RPMI7951 (cell line): ENCODE measurements around the gene TSPAN32. TPM values are rescaled to one million over a fixed set of nuclear protein-coding genes. Genes with fewer than 3 reads are reported as not detected.

Source experiments
- DNase-seq: peaks from one replicate; pipeline ENCODE4 v3.0.0-alpha.2; 2012; ENCODE audit warnings: low read depth
- total RNA-seq: library from RNA; depleted of rRNA; stranded (reverse); fragments of >200 nt; shearing (Covaris generic); gene quantifications from 2 replicates; pipeline ENCODE4 v1.2.3, GENCODE V29; 2014; rRNA removed

TSPAN32 gene
- total RNA-seq: 0.72 and 2.7 TPM in 2 replicates

DNA sequence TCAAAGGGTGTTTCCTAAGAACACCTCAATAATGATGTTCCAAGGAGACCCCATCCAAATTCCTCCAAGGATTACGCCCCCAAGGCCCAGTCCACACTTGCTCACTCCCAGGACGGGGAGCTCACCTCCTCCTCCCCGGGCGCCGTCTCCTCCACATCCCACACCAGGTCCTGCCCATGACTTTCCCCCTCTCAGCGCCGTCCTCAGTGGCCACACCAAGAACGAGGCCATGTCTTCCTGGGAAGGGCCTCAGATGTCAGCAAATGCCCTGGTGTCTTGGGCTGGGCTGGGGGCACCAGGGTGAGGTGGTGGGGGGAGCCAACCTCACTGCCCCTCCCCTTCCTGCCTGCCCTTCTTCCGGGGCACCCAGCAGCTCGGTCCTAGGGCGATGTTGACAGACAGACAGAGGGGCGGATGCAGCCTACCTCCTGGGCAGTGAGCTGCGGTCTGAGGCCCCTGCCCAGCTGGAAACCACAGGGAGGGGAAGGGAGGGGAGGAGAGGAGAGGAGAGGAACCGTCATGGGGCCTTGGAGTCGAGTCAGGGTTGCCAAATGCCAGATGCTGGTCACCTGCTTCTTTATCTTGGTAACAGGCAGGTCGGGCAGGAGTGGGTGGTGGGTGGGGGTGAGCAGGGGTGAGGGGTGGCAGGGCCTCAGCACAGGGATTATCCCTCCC lies at the start of gene TSPAN32, which contains the start of gene C11orf21:
Gene TSPAN32 (plus strand): TSS at position 383 of the 675 bp plus-strand sequence. CDS start 137 bp downstream, at position 520.
Gene C11orf21 (minus strand): TSS at position 288 of the 675 bp plus-strand sequence. CDS start 110 bp downstream, at position 178.
- peak; percentile 83 for DNase-seq

DNA sequence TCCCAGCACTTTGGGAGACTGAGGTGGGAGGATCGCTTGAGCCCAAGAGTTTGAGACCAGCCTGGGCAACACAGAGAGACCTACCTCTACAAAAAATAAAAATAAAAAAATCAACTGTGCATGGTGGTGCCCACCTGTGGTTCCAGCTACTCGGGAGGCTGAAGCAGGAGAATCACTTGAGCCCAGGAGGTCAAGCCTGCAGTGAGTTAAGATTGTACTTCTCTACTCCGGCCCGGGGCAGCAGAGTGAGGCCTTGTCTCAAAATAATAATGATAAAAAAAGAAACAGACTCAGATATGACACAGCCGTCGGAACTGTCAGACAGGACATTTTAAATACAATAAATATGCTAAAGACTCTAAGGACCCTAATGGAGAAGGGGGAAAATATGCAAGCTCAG lies 49.8 kb upstream of the TSPAN32 start:
- no peak for DNase-seq

GRCh38 chr11:2256293-2256913 lies 45.4 kb upstream of the TSPAN32 start:
- DNase-seq: no peak

- no peak for DNase-seq
Observed at GRCh38 chr11:2256951-2257700, 44.7 kb upstream of the TSPAN32 start.

GRCh38 chr11:2258501-2259465 lies 43.0 kb upstream of the TSPAN32 start:
- no peak for DNase-seq

DNA sequence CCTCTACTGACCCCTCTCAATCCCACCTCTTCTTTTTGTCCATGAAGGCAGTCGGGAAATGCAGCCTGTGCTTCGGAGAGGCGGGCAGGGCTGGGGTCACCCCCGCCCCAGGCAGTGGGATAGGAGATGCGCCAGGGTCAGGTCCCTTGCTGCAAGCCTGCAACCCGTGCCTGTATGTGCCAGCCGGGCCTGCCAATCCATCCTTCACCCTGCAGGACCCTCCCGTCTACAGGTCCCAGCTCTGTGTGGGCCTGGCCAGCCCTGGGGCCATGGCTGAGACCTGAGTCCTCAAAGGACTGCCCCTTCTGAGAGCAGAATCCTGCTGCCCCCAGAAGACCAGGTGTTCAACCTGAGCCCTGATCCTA lies 42.4 kb upstream of the TSPAN32 start:
- no peak for DNase-seq

- no peak for DNase-seq
Observed at GRCh38 chr11:2259897-2260451, 41.8 kb upstream of the TSPAN32 start.

DNA sequence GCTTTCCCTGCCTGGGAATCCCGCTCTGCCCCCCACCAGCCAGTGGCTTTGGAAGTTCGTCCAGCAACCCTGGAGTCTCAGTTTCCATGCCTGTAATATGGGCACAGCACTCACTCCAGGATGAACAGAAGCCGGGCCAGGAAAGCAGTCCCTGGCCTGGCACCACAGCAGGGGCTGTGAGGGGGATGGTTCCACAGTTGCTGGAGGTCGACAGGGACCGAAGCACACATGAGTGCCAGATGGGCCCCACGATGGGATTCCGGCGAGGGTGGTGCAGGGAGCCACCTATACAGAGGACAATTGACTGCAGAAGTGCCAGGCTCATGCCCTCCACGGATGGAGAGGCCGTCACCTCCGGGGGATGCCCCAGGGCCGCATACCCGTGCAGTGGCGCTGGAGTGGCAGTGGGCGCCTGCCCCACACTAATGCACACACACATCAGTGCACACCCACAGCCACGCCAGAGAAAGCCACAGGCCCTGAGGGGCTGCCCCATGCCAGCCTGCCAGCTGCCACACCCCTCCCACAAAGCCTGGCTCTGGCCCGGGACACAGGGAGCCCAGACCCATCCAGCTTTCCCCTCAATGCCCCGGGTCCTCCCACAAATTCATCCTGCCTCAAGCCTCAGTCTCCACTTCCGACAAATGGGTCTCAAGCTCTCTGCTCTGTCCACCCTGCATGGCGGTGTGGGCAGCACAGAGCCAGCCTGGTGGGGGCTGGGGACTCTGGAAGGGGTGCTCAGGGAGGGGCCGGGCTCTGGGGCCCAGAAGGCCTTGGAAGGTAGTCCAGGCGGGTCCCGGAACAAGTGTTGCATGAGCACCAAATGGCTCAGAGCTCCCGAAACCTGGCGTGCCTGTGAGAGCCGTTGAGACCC lies 41.1 kb upstream of the TSPAN32 start:
- DNase-seq: no peak

DNA sequence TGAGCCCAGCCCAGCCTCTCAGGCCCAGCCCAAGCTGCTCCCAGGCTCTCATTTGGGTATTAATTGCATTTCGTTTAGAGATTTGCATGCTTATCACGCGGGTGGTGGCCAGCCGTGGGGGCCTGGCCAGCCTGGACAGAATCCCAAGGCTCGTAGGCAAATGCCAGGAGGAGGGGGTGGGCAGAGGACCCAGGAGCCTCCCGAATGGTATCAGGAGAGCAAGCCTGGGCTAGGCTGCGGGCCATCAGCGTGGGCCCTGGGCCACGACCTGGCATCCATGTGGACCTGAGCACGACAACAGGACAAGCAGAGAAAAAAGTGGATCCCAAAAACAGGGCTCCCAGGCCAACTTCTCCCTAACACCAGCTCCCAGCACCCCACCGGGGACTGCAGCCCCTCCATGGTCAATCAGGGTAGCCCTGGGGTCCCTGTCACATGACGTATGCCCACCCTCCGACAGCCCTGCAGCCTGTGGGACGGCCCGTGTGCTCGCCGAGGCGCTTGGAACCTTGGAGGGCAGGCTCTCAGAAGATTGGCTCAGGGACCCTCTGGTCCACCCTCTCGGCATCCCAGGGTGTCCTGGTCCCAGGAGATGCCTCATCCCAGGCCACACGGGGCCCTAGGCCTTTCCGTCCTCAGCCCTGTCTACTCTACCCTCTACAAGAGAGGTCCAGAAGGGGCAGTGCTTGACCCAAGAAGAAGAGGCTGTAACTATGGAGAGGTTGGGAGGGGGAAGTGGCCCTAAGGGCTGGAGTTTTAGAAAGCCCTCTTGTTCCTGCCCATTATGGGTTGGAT lies 40.2 kb upstream of the TSPAN32 start:
- no peak for DNase-seq

- no peak for DNase-seq
Observed at GRCh38 chr11:2262301-2263070, 39.3 kb upstream of the TSPAN32 start.

GRCh38 chr11:2263071-2263565 lies 38.7 kb upstream of the TSPAN32 start:
- no peak for DNase-seq

GRCh38 chr11:2263724-2264360 lies 38.0 kb upstream of the TSPAN32 start:
- DNase-seq: no peak

DNA sequence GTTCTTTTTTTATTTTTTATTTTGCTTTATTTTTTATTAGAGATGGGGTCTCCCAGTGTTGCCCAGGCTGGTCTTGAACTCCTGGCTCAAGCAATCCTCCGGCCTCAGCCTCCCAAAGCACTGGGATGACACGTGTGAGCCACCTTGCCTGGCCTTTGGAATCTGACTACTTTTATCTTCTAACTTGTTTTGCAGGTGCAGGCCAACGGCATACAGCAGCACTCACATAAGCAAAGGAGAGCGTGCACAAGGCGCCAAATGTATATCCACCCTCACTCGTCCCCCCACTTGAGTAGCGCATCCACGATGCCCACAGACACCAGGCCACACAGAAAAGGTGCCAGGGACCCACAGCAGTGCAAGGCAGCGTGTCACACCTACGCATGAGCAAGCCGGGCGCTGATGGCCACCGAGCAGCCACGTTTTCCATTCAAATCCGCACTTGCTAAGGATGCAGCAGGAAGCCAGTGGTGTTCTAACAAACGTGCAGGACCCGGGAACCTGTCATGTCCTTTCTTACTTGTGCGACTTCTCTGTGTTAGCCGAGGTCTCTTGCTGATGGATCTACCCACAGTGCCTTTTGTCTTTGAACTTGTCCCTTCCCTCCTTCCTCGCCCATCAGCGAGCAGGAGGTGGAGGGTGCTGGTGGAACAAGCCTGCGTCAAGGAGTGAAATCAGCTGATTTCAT lies 37.3 kb upstream of the TSPAN32 start:
- DNase-seq: no peak

DNA sequence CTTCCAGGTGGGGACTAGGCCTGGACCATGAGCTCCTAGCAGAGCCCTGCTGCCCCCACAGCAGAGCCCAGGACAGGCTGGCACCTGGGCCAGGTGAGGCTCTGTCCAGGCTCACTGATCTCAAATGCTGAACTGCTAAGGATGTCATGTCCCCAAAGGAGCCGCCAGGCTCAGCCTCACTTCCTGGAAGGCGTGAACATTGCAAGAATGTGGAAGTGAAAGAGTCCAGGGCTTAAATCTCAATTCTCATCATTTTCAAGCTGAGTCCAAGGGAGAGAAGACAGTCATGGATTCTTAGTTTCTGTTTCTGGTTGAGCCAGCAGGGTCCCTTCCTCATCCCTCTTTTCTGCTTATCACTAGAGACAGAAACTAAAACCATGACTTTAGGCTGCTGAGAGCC lies 36.4 kb upstream of the TSPAN32 start:
- DNase-seq: no peak

- DNase-seq: no peak
Observed at GRCh38 chr11:2265854-2266585, 35.8 kb upstream of the TSPAN32 start.

DNA sequence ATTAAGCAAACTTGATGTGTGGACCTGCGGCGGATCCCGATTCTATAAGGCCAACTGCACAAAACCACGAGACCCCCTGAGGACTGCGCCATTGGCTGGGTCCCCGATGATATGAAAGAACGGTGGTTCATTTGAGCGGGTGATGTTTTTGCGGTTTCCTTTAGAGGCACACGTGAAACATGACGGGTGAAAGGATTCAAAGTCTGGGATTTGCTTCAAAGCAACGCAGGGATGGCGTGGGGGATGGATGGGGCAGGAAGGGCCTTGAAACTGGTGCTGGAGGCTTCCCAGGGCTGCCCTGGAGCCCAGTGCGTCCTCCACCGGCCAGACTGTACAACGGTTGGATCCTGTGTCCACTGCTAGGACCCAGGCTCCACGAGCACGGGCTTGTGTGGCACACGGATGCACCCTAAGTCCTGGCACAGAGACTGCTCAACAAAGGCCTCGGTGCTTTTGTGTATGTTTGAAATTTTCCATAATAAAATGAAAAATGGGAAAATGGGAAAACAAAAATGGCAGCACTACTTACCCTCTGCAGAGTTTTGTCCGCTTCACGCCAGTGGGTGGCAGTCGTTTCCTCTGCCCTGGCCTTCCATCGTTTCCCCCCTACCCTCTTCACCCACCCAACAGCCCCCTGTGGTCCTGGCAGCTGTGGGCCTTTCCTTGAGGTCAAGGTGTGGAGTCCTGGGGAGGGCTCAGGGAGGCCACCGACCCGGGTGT lies 35.1 kb upstream of the TSPAN32 start:
- no peak for DNase-seq
